Gastrocnemius medialis (tissue), 4 donors: ENCODE data around the gene NDUFA5. TPM values are rescaled to one million over a fixed set of nuclear protein-coding genes. Genes with fewer than 3 reads are reported as not detected.
"Not testable (repeated sequence)": the region's sequence is repeated elsewhere in the genome, so short reads cannot be mapped to it uniquely, and the experiment has no call there.

Experiments used
- ATAC-seq, 2 donors: fragments of 150-250 bp; one replicate each; pipeline ENCODE4 v1.9.1; 2016
- DNase-seq, 2 donors: peaks; one replicate each; pipeline ENCODE4 v3.0.0-alpha.2; 2019
- H3K27ac ChIP-seq, 4 donors: fragments of 200-600 bp; sonication (generic); 1 replicate in 1 of 4; 2 replicates in 3 of 4; pipeline ENCODE4 v1.5.1; 2016 to 2018; ENCODE audit warnings: mild to moderate bottlenecking in 2 of 4, moderate library complexity in 1 of 4
- H3K27me3 ChIP-seq, 3 donors: fragments of 200-600 bp; sonication (generic) in 2 of 3; 1 replicate in 1 of 3; 2 replicates in 2 of 3; pipeline versions ENCODE4 v1.5.1 to v1.6.0; 2016 to 2019; ENCODE audit warnings: mild to moderate bottlenecking in 1 of 3, moderate library complexity in 1 of 3
- H3K36me3 ChIP-seq, 2 donors: fragments of 200-600 bp; sonication (generic) in 1 of 2; one replicate each; pipeline ENCODE4 v1.5.1; 2017 to 2018
- H3K4me1 ChIP-seq, 2 donors: fragments of 200-600 bp; sonication (generic) in 1 of 2; one replicate each; pipeline ENCODE4 v1.5.1; 2016 to 2017; ENCODE audit warnings: mild to moderate bottlenecking in 2 of 2
- H3K4me3 ChIP-seq, 4 donors: fragments of 200-600 bp; sonication (generic) in 3 of 4; 1 replicate in 1 of 4; 2 replicates in 3 of 4; pipeline ENCODE4 v1.5.1; 2016 to 2019; ENCODE audit warnings: mild to moderate bottlenecking in 2 of 4
- H3K9me3 ChIP-seq, 3 donors: fragments of 200-600 bp; sonication (generic) in 2 of 3; 1 replicate in 1 of 3; 2 replicates in 2 of 3; pipeline ENCODE4 v1.5.1; 2016 to 2019
- POLR2A ChIP-seq, 2 donors: fragments of 450-650 bp; IDR thresholded peaks; one replicate each; pipeline ENCODE4 v1.6.1; 2017; ENCODE audit warnings: antibody characterized with exemption in 2 of 2, mild to moderate bottlenecking in 2 of 2, moderate library complexity in 2 of 2
- in situ Hi-C, 4 donors: fragments of 200-750 bp; cut with MboI; loops; one replicate each; pipeline versions ENCODE4 v1.15.0 to v1.8.0; 2017; ENCODE audit warnings: low sequenced_read_pairs in 4 of 4
- intact Hi-C: fragments of 100-400 bp; cut with DNase I; formaldehyde crosslinking; loops from one replicate; pipeline ENCODE4 v1.15.1; 2023; ENCODE audit warnings: low total_unique reads
- total RNA-seq, 4 donors: library from RNA; depleted of rRNA; stranded (reverse); fragments of >200 nt; gene quantifications; one replicate each; pipeline versions ENCODE4 v1.1.0 to v1.2.3, GENCODE V29; 2016
- TF ChIP-seq, protein P1 (sequence below), 5 experiments: fragments of 450-650 bp in 3 of 5; fragments of 200-600 bp in 2 of 5; sonication (generic) in 2 of 5; IDR thresholded peaks in 4 of 5; conservative IDR thresholded peaks in 1 of 5; 1 replicate in 4 of 5; 2 replicates in 1 of 5; pipeline ENCODE4 v1.5.1; 2016 to 2019; ENCODE audit warnings: antibody characterized with exemption in 5 of 5, mild to moderate bottlenecking in 3 of 5, moderate library complexity in 3 of 5

Gene NDUFA5
- total RNA-seq, 4 donors from 2014 or later = 82.8 to 148 (median 137) TPM

- no peak overlapping the region for H3K4me3 ChIP-seq
- intact Hi-C loops = loop anchor here (10.0 kb wide), 1 partner anchor 1372 kb away; the partner anchor contains the start of gene POT1
These were observed 5.0 kb downstream of the NDUFA5 start for GRCh38 chr7:123552641-123553040.

DNA sequence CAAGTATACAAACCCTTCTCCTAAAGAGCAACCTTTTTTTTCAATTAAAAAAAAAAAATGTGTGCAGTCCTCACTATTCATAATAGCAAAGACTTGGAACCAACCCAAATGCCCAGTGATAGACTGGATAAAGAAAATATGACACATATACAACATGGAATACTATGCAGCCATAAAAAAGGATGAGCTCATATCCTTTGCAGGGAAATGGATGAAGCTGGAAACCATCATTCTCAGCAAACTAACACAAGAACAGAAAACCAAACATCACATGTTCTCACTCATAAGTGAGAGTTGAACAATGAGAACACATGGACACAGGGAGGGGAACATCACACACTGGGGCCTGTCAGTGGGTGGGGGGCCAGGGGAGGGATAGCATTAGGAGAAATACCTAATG lies 5.5 kb downstream of the NDUFA5 start:
- DNase-seq, H3K4me3 ChIP-seq, ATAC-seq, in situ Hi-C loops, H3K27ac ChIP-seq, H3K9me3 ChIP-seq, H3K27me3 ChIP-seq: not testable (repeated sequence)
- H3K36me3 ChIP-seq = peaks cover 0 to 26% of the 10 kb centered on the region in 2 donors
- intact Hi-C loops = loop anchor here (10.0 kb wide), 1 partner anchor 1373 kb away; the partner anchor contains the start of gene POT1
- H3K4me1 ChIP-seq = peaks cover 46 to 49% of the 10 kb centered on the region in 2 donors

More at GRCh38 chr7:123552641-123553040, 5.0 kb downstream of the NDUFA5 start:
- no peak for TF ChIP-seq POLR2A (IDR thresholded peaks at IDR 0.05)
- TF ChIP-seq, protein P1, sequence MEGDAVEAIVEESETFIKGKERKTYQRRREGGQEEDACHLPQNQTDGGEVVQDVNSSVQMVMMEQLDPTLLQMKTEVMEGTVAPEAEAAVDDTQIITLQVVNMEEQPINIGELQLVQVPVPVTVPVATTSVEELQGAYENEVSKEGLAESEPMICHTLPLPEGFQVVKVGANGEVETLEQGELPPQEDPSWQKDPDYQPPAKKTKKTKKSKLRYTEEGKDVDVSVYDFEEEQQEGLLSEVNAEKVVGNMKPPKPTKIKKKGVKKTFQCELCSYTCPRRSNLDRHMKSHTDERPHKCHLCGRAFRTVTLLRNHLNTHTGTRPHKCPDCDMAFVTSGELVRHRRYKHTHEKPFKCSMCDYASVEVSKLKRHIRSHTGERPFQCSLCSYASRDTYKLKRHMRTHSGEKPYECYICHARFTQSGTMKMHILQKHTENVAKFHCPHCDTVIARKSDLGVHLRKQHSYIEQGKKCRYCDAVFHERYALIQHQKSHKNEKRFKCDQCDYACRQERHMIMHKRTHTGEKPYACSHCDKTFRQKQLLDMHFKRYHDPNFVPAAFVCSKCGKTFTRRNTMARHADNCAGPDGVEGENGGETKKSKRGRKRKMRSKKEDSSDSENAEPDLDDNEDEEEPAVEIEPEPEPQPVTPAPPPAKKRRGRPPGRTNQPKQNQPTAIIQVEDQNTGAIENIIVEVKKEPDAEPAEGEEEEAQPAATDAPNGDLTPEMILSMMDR (IDR thresholded peaks at IDR 0.05 in 4 of 5, conservative IDR thresholded peaks at IDR 0.05 in 1 of 5) = no peak
- ATAC-seq (no peak), DNase-seq (no peak)
- Histone ChIP-seq H3K9me3 (no peaks in the 10 kb centered on the region), H3K27me3 (no peaks in the 10 kb centered on the region), H3K36me3 (peaks cover 0 to 26% of the 10 kb centered on the region in 2 donors), H3K27ac (no peak overlapping the region), H3K4me1 (peaks cover 42 to 44% of the 10 kb centered on the region in 2 donors)
- in situ Hi-C loops = no loop called here

- DNase-seq (no peak), ATAC-seq (no peak)
- in situ Hi-C loops = no loop called here
- Histone ChIP-seq H3K4me3 (no peak overlapping the region), H3K36me3 (peaks cover 0 to 11% of the 10 kb centered on the region in 2 donors), H3K4me1 (peaks cover 19 to 28% of the 10 kb centered on the region in 2 donors), H3K27me3 (no peaks in the 10 kb centered on the region), H3K9me3 (no peaks in the 10 kb centered on the region), H3K27ac (peak overlapping the region in 1 of 4 donors; percentile 38)
- intact Hi-C loops = no loop called here
- no peak for TF ChIP-seq POLR2A (IDR thresholded peaks at IDR 0.05)
- TF ChIP-seq, protein P1 (IDR thresholded peaks at IDR 0.05 in 4 of 5, conservative IDR thresholded peaks at IDR 0.05 in 1 of 5) = no peak
These were observed 9.2 kb downstream of the NDUFA5 start for GRCh38 chr7:123548406-123548805.

DNA sequence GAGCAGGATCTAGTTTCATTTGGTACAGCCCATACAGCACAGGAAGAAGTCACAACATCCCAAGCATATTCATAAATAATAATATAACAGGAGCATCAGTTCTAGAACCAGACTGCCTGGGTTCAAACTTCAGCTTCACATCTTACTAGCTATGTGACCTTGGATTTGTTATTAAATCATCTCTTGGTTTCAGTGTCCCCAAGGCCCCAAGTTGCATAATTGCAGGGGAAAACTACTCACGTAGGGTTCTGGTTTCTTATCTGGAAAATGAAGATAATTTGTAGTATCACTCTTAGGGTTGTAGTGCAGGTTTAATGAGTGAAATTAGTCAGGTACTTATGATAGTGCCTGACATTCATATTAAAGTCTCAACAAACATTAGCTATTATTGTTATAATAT lies 17.7 kb downstream of the NDUFA5 start:
- Histone ChIP-seq H3K27me3 (no peaks in the 10 kb centered on the region), H3K9me3 (no peaks in the 10 kb centered on the region), H3K4me1 (peaks cover 0 to 15% of the 10 kb centered on the region in 2 donors), H3K36me3 (no peaks in the 10 kb centered on the region), H3K27ac (no peak overlapping the region), H3K4me3 (no peak overlapping the region)
- DNase-seq (no peak), ATAC-seq (no peak)
- intact Hi-C loops = no loop called here
- TF ChIP-seq, protein P1 (IDR thresholded peaks at IDR 0.05 in 4 of 5, conservative IDR thresholded peaks at IDR 0.05 in 1 of 5) = no peak
- no peak for TF ChIP-seq POLR2A (IDR thresholded peaks at IDR 0.05)
- in situ Hi-C loops = loop anchor here in 2 of 4 donors (5.0 to 10.0 kb wide), 2 partner anchors 48 to 205 kb away; partner anchors contain the start of gene WASL (in 1 of the 2)

- no peak for ATAC-seq
- DNase-seq = no peak
- Histone ChIP-seq H3K27me3 (no peaks in the 10 kb centered on the region), H3K9me3 (no peaks in the 10 kb centered on the region), H3K4me3 (no peak overlapping the region), H3K36me3 (no peaks in the 10 kb centered on the region), H3K4me1 (peaks cover 4 to 18% of the 10 kb centered on the region in 2 donors), H3K27ac (peak overlapping the region in 2 of 4 donors; percentile 6 to 61)
- in situ Hi-C loops = loop anchor here in 2 of 4 donors (5.0 to 10.0 kb wide), 2 partner anchors 47 to 206 kb away; partner anchors contain the start of gene WASL (in 1 of the 2)
- TF ChIP-seq POLR2A (IDR thresholded peaks at IDR 0.05) = no peak
- TF ChIP-seq, protein P1 (IDR thresholded peaks at IDR 0.05 in 4 of 5, conservative IDR thresholded peaks at IDR 0.05 in 1 of 5) = no peak
- intact Hi-C loops = no loop called here
These were observed 18.7 kb downstream of the NDUFA5 start for GRCh38 chr7:123538897-123539296.
